Fibroblast of lung (primary cell): Measurements from ENCODE around the gene SLC2A5. TPM values are rescaled to one million over a fixed set of nuclear protein-coding genes. Genes with fewer than 3 reads are reported as not detected.

Experiments
- DNase-seq, 2 donors: peaks; one replicate each; pipeline versions ENCODE4 v3.0.0 to v3.0.0-alpha.2; 2010; ENCODE audit warnings: low read depth in 2 of 2
- H2AFZ ChIP-seq: 2 replicates; pipeline ENCODE4 v1.5.1; 2012; ENCODE audit warnings: low read length, control low read depth, inconsistent platforms
- H3K27ac ChIP-seq: 2 replicates; pipeline ENCODE4 v1.5.1; 2011; ENCODE audit warnings: low read length, control low read depth; ENCODE audit not compliant: insufficient read depth
- H3K27me3 ChIP-seq: 2 replicates; pipeline ENCODE4 v1.5.1; 2011; ENCODE audit warnings: mild to moderate bottlenecking, low read length; ENCODE audit not compliant: control insufficient read depth, insufficient read depth
- H3K36me3 ChIP-seq: 2 replicates; pipeline ENCODE4 v1.5.1; 2011; ENCODE audit warnings: low read length; ENCODE audit not compliant: control insufficient read depth, insufficient read depth
- H3K4me1 ChIP-seq: 2 replicates; pipeline ENCODE4 v1.5.1; 2011; ENCODE audit warnings: low read length; ENCODE audit not compliant: control insufficient read depth, insufficient read depth; ENCODE audit errors: extremely low read depth
- H3K4me2 ChIP-seq: 2 replicates; pipeline ENCODE4 v1.5.1; 2011; ENCODE audit warnings: low read length, control low read depth; ENCODE audit not compliant: insufficient read depth; ENCODE audit errors: extremely low read depth
- H3K4me3 ChIP-seq, 4 experiments: fragments of 200-600 bp in 1 of 4; sonication (generic) in 1 of 4; replicated peaks in 1 of 4; 2 replicates each; pipeline ENCODE4 v1.5.1; 2011 to 2016; ENCODE audit warnings: low read length in 4 of 4, low read depth in 3 of 4, mild to moderate bottlenecking in 3 of 4, control low read depth in 2 of 4, inconsistent platforms in 1 of 4, mixed read lengths in 1 of 4; ENCODE audit not compliant: insufficient read depth in 1 of 4; ENCODE audit errors: control extremely low read depth in 1 of 4
- H3K79me2 ChIP-seq: 2 replicates; pipeline ENCODE4 v1.5.1; 2012; ENCODE audit warnings: mild to moderate bottlenecking, low read length, inconsistent platforms; ENCODE audit not compliant: control insufficient read depth, insufficient read depth
- H3K9ac ChIP-seq: 2 replicates; pipeline ENCODE4 v1.5.1; 2011; ENCODE audit warnings: mild to moderate bottlenecking, low read length, control low read depth; ENCODE audit not compliant: insufficient read depth
- H3K9me3 ChIP-seq: 2 replicates; pipeline ENCODE4 v1.5.1; 2012; ENCODE audit warnings: low read depth, low read length; ENCODE audit not compliant: control insufficient read depth, insufficient read depth
- H4K20me1 ChIP-seq: 2 replicates; pipeline ENCODE4 v1.5.1; 2011; ENCODE audit warnings: low read length; ENCODE audit not compliant: control insufficient read depth, insufficient read depth; ENCODE audit errors: extremely low read depth
- CTCF ChIP-seq, 2 donors: IDR thresholded peaks in 1 of 2; conservative IDR thresholded peaks in 1 of 2; 1 replicate in 1 of 2; 2 replicates in 1 of 2; pipeline ENCODE4 v1.5.1; 2011 to 2012; ENCODE audit warnings: low read length in 2 of 2, control low read depth in 1 of 2, inconsistent platforms in 1 of 2, low read depth in 1 of 2, mild to moderate bottlenecking in 1 of 2
- EZH2 ChIP-seq: IDR thresholded peaks from 2 replicates; pipeline ENCODE4 v1.5.1; 2012; ENCODE audit warnings: low read length, control low read depth, mild to moderate bottlenecking; ENCODE audit errors: missing control alignments
- polyA plus RNA-seq, 2 donors: library from polyadenylated mRNA; depleted of rRNA in 1 of 2; stranded (reverse) in 1 of 2; unstranded in 1 of 2; fragments of >200 nt; gene quantifications; 2 replicates each; pipeline ENCODE4 v1.2.1, GENCODE V29; 2011 to 2012; ENCODE audit warnings: missing spikeins in 1 of 2
- total RNA-seq: library from RNA; depleted of rRNA; stranded (reverse); fragments of >200 nt; gene quantifications from 2 replicates; pipeline ENCODE4 v1.2.1, GENCODE V29; 2014

Gene SLC2A5
- total and polyA plus RNA-seq, 2 donors (not counting 1 experiment from before 2014, with no cell fraction given) = 0.83 to 5.8 TPM

- H2AFZ ChIP-seq = no peak overlapping the region
Measured at GRCh38 chr1:9038881-9039760, 30.3 kb downstream of the SLC2A5 start.

GRCh38 chr1:9038338-9038650, 31.1 kb downstream of the SLC2A5 start:
- Histone ChIP-seq H3K27ac (no peak overlapping the region), H3K9me3 (no peaks in the 10 kb centered on the region), H3K9ac (no peak overlapping the region), H3K4me2 (no peak overlapping the region), H3K4me3 (no peak overlapping the region), H3K4me1 (no peaks in the 10 kb centered on the region), H4K20me1 (no peaks in the 10 kb centered on the region), H3K36me3 (no peaks in the 10 kb centered on the region), H3K79me2 (no peaks in the 10 kb centered on the region), H3K27me3 (peaks cover 2% of the 10 kb centered on the region), H2AFZ (no peak overlapping the region)
- no peak for TF ChIP-seq CTCF (conservative IDR thresholded peaks at IDR 0.05 in 1 of 2, IDR thresholded peaks at IDR 0.05 in 1 of 2; ENCODE audit: low read depth in 1 of 2, low read length in 2 of 2)
- no peak for TF ChIP-seq EZH2
- DNase-seq = no peak

More at GRCh38 chr1:9038881-9039760, 30.3 kb downstream of the SLC2A5 start:
- Histone ChIP-seq H3K9me3 (no peaks in the 10 kb centered on the region), H3K27ac (no peak overlapping the region), H3K27me3 (peaks cover 2% of the 10 kb centered on the region), H4K20me1 (no peaks in the 10 kb centered on the region), H3K4me3 (no peak overlapping the region), H3K9ac (no peak overlapping the region), H3K4me1 (no peaks in the 10 kb centered on the region), H3K36me3 (no peaks in the 10 kb centered on the region), H3K79me2 (no peaks in the 10 kb centered on the region), H3K4me2 (no peak overlapping the region)
- no peak for TF ChIP-seq CTCF (conservative IDR thresholded peaks at IDR 0.05 in 1 of 2, IDR thresholded peaks at IDR 0.05 in 1 of 2; ENCODE audit: low read depth in 1 of 2, low read length in 2 of 2)
- no peak for TF ChIP-seq EZH2
- no peak for DNase-seq

GRCh38 chr1:9037476-9038337, 31.7 kb downstream of the SLC2A5 start:
- Histone ChIP-seq H3K4me2 (no peak overlapping the region), H2AFZ (no peak overlapping the region), H4K20me1 (no peaks in the 10 kb centered on the region), H3K9ac (no peak overlapping the region), H3K4me1 (no peaks in the 10 kb centered on the region), H3K27ac (no peak overlapping the region), H3K79me2 (no peaks in the 10 kb centered on the region), H3K4me3 (no peak overlapping the region), H3K9me3 (no peaks in the 10 kb centered on the region), H3K27me3 (peaks cover 2% of the 10 kb centered on the region), H3K36me3 (no peaks in the 10 kb centered on the region)
- TF ChIP-seq CTCF (conservative IDR thresholded peaks at IDR 0.05 in 1 of 2, IDR thresholded peaks at IDR 0.05 in 1 of 2; ENCODE audit: low read depth in 1 of 2, low read length in 2 of 2) (no peak), EZH2 (no peak)
- no peak for DNase-seq
